HG03039 (cell line): ENCODE data around the gene KCNQ5.
"Not testable (repeated sequence)": the region's sequence is repeated elsewhere in the genome, so short reads cannot be mapped to it uniquely, and the experiment has no call there.

Experiments used
- ATAC-seq: cut with Tn5 transposase; IDR thresholded peaks from one replicate; pipeline ENCODE4 v1.9.1; 2021; ENCODE audit warnings: mild to moderate bottlenecking, moderate library complexity; ENCODE audit not compliant: unreplicated experiment

Gene KCNQ5

DNA sequence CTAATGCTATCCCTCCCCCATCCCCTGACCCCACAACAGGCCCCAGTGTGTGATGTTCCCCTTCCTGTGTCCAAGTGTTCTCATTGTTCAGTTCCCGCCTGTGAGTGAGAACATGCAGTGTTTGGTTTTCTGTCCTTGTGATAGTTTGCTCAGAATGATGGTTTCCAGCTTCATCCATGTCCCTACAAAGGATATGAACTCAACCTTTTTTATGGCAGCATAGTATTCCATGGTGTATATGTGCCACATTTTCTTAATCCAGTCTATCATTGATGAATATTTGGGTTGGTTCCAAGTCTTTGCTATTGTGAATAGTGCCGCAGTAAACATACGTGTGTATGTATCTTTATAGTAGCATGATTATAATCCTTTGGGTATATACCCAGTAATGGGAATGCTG lies 356.9 kb downstream of the KCNQ5 start:
- ATAC-seq: not testable (repeated sequence)

DNA sequence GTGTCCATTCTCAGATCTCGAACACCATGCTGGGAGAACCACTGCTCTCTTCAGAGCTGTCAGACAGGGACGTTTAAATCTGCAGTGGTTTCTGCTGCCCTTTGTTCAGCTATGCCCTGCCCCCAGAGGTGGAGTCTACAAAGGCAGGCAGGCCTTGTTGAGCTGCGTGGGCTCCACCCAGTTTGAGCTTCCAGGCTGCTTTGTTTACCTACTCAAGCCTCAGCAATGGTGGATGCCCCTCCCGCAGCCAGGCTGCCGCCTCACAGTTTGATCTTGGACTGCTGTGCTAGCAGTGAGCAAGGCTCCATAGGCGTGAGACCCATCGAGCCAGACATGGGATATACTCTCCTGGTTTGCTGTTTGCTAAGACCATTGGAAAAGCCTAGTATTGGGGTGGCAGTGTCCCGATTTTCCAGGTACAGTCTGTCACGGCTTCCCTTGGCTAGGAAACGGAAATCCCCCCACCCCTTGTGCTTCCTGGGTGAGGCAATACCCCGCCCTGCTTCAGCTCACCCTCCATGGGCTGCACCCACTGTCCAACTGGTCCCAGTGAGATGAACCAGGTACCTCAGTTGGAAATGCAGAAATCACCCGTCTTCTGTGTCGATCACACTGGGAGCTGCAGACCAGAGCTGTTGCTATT lies 362.4 kb downstream of the KCNQ5 start:
- ATAC-seq: not testable (repeated sequence)

DNA sequence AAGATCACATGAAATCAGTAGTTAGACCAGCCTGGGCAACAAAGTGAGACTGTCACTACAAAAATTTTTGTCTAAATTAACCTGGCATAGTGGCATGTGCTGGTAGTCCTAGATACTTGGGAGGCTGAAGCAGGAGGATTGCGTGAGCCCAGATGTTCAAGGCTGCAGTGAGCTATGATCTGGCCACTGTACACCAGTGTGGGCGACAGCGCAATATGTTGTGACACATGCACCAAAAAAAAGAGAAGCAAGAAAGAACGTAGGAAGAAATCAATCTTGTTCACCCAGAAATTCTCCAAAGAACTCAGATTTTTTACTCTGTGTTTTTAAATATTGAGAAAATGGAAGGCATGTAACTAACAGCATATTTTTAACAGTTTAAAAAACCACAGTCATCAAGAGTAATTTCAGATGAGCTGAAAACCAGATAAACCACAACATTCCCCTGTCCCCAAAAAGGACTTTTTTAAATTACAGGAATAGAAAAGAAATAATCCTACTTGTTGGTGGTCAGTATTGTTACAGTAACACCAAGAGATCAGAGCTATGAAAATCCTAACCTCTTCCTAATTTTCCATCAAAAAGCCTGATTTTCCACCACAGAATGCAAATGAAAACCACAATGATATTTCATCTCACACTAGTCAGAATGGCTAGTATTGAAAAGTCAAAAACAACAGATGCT lies 363.3 kb downstream of the KCNQ5 start:
- ATAC-seq: no peak

DNA sequence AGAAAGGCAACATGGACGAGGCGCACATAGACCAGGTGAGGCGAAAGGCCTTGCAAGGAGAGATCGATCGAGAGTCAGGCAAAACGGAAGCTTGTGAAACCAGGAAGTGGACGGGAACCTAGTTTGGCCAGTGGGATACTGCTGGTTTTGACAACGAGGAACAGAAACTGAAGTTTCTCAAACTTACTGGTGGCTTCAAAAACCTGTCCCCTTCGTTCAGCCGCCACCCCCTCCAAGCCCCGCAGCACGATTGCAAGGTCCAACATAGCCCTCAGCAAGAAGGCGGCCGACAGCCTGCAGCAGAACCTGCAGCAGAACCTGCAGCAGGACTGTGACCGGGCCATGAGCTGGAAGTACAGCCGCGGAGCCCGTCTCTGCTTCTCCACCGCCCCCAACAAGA lies 365.4 kb downstream of the KCNQ5 start:
- ATAC-seq: no peak

DNA sequence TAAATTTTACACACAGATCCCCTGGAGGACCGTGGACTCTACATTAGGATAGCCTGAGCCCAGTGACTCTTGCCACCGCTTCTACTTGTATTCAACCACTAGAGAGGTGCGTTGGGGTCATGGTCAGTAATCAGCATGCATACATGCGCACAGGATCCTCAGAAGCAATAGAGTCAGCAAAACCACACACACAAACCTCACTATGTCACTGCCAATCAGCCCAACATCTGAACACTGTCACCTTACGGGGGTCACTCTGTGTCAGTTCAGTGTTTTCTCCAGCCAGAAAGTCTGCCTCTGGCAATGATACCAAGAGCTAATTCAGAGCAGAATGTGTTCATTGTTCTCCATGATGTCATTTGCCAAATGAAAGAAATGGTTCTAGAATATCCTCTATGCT lies 378.1 kb downstream of the KCNQ5 start:
- ATAC-seq: no peak

DNA sequence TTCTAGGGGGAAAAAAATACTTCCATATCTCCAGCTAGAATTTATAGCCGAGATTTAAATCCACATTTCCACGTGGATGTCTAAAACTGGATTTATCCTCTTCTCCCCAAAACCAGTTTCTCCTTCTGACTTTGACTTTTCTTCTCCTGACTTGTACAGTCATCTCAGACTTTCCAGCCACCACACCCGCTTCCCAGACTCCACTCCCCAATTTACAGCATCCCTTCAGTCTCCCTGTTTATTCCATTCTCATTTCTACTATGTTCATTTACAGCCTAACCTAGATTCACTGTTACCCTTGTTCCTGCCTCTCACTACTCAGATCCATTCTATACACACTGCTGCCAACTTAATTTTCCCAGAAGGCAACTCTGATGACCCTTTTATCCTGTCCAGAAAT lies 378.6 kb downstream of the KCNQ5 start:
- no peak for ATAC-seq

DNA sequence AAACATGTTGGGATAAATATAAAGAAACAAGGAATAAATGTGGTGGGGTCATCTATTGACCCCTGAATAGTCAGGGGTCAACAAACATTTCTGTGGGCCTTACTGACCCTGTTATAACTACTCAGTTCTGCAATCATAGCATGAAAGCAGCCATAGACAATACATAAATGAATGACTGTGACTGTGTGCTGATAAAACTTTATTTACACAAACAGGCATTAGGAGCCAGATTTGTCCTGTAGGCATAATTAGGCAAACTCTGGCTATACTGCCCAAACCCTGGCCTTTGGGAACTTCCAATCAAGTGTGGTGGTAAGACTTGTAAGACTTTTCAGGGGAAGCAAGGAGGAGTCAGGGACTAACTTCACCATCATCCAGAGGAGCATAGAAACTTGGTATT lies 380.7 kb downstream of the KCNQ5 start:
- no peak for ATAC-seq

DNA sequence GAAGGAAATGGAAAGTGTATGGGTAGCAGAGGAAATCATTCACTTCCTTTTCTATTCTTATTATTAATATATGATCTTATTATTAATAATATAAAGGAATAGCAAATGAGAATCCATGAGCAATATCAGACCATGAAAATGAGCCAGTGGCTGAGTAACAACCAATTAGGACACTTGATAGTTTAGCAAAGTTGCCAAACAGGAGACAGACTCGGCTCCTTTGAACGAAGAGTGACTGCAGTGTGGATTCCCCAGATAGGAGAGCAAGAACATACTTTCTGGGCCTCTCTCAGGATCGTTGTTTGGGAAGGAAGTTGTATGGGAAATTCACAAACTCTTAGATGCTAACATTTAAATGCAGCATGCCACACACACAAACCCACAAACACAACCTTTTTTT lies 381.4 kb downstream of the KCNQ5 start:
- ATAC-seq: no peak

DNA sequence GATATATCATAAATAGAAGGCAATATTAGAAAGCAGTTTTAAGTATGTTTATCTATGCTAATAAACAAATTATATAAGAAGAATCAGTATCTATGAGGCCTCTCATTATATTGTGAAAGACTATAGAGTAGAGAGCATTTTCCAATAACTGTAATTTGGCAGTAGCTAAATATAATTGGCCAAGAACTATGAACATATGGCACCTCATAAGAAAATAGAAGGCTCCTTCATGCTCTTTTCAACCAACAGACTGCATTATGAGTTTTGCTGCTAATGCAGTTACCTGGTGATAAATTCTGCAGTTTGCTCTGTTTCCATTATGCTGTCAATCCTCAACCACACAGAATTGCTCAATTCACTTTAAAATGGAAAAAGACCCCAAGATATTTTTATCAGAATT lies 382.4 kb downstream of the KCNQ5 start:
- ATAC-seq: no peak

DNA sequence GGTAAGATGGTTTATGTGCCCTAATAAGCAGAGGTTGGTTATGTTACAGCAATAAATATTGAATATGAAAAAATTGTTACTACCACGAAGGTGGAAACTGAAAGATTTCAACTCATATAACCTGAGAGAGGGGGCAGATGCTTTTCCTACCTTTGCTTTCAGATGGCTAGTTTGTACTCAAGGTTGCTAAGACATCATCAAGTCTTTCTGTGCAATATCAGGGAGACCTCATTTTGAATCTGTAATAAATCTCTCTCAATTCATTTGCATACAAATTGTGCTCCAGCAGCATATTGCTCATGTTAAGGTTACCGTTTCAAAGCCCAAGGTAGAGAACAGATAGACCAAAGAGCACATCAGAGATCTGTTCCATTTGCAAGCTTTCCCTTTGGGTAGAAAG lies 383.0 kb downstream of the KCNQ5 start:
- ATAC-seq: no peak

DNA sequence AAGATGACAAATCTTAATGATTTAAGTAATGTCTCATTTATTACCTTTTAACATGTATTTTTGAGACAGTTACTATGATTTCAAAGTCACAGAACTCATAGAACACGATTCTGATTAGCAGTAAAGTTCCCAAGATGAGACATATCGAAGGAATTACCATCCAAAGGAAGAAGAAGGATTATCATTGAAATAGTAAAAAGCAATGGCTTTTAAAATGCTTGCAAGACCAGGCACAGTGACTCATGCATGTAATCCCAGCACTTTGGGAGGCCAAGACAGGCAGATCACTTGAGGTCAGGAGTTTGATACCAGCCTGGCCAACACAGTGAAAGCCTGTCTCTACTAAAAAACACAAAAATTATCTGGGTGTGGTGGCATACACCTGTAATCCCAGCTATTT lies 384.3 kb downstream of the KCNQ5 start:
- no peak for ATAC-seq

DNA sequence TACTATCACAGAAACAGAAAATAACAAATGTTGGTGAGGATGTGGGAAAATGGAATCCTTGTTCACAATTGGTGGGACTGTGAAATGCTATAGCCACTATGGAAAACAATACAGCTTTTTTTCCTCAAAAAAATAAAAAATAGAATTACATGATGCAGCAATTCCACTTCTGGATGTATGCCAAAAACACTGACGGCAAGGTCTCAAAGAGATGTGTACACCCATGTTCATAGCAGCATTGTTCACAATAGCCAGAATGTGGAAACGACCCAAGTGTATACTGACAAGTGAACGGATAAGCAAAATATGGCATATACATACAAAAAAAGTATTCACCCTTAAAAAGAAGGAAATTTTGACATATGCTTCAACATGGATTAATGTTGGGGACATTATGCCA lies 390.1 kb downstream of the KCNQ5 start:
- no peak for ATAC-seq

DNA sequence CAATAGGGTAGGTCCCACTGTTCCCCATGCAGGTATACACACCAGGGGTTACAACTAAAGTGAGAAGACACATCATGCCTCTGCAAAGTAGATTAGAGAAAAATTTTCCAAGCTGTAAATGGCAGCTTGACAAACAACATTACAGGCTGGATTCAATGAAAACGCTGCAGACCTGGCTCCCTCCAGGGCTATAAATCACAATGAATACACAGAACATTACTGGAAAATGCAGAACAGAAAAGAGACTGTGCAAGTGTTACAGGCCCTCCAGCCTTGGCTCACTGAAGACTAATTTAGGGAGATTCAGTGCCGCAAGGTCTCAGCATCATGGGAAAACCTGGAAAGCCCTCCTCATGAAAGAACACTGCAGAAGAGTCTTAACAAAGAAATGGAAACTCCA lies 395.6 kb downstream of the KCNQ5 start:
- no peak for ATAC-seq

DNA sequence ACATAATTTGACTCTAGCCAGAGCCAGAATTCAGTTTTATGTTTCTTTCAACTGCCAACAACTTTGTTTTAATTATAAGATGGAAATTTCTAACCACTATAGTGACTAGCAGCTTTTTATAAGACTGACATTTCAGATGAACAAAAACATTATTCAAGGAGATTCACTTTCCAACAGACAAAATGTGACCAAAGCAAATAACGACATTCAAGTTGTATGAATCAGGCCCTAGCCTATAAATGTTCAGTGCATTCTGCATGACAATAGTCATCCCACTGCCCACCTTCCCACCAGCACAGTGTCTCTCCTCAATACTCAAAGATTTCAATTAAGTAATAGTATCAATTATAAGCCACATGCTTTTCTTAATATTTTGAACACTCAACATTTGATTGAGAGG lies 402.7 kb downstream of the KCNQ5 start:
- no peak for ATAC-seq

DNA sequence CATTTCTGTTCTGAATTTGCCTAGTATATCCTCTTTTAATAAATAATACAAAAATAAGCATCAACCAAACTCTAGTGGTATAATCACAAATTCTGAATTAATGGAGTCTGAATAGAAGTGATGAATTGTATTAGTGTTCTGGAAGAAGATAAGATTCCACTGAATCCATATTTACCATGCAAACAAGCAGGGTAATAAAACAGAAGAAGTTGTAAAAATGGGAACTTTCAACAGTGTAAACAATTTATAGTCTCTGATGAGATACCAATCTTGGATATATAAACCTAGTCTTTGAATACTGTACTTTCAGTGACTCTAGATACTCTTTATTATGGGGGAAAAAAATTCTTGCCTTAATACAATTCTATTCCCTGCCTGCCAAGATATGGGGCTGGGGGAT lies 405.8 kb downstream of the KCNQ5 start:
- ATAC-seq: no peak

DNA sequence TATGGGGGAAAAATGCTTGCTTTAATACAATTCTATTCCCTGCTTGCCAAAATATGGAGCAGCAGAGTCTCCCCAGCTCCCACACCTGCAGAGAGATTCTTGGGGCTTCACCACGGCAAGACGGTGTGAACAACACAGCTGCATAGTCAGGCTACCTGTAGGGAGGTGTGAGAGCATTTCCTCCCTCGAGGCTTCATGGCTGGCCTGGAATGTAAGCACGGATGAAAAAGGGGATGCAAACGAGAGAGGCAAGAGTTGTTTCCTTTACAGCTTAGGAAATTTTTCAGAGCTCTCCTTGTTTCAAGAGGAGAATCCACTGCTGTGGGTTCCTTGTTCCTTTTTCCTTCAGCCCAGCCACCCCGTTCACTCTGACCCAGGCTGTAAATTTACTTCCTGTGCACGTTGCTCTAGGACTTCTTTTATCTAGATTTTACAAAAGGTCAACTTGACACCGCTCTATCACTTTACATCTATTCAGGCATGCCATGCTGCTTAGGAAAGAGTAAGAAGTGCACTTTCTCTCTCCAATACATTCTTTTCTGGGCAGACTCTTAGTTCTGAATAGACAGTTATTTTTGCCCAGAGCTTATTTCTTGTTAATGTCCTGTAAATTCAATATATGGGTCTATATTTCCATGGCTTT lies 406.4 kb downstream of the KCNQ5 start:
- ATAC-seq: no peak

DNA sequence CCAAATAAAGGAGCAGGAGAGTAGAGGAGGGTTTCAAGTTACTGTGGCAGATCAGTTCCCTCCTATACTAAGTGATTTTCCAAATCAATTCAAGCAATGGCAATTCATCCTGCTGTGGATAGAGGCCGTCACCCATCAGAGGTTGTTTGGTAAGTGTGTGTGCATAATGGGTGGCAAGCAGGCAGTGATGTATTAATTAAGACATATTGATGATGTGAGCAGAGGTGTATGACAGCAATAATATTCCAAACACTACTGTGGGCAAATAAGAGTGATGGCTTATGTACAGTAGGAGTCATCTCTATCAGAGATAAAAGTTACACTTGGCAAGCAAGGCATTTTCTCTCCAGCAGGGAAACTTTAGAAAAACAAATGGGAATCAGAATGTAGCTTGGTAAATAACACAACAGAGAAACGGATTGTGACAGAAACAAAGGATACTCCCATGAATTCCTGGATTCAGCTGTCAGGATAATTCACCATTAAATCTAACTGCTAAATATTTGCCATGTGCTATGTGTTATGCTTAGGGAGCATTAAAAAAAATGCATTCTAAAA lies 407.1 kb downstream of the KCNQ5 start:
- no peak for ATAC-seq

DNA sequence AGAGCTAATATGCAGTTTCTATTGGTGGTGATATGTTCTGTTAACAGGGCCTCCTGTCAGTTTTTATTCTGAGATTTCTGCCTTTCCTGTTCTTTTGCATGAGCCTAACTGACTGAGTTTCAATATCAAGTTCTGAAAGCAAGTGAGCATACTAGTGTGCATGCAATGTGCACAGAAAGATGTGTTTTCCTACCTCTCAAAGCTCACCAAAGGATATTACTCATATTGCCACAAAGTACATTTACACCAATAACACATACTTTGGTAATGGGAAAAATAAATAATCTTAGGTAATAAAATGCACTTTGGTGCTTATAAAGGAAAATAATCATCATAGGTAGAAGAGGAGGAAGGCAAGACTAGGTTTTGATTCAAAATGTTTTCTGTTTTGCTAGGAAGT lies 408.4 kb downstream of the KCNQ5 start:
- ATAC-seq: peak; percentile 73

DNA sequence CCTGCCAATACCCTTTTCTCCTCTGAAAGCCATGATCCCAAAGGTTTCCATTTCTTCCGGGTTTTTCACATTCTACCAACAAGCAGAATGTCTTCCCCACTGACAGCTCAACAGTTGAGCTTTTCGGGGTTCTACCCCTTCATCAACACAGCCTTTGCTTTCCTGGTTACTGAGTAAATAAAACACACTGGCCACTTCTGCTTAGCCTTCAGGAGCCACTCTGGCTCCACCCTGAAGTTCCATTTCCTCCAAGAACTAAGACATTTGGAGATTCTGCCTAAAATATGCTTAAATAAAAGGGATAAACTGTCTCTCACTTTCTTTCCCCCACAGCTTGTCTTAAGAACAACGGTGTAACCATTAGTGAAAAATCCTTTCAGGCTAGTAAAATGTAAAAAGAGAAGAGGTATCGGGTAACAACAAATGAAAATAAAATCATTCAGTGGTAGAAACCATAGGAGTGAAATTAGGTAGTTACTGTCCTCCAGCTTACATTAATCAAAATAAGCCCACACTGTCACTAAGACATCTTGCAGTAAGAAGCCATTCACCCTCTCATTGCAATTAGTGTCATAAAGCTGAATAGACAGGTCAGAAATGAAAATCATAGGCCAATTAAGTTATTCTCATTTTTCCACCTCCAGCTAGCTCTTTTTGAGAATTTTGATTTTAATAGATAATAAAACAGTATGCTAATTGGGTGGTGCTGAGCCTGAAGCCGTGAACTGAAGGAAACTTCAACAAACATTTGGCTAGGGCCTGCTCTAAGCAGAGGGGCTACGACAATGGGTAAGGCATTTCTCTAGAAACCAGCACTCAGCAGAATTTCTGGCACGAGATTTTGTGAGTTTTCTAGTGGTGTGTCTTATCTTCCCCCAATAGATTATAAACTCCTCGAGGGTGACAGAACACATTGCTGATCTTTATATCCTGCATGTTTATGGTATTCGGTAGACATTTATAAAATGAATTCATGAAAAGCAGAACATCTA lies 409.2 kb downstream of the KCNQ5 start:
- ATAC-seq: no peak

DNA sequence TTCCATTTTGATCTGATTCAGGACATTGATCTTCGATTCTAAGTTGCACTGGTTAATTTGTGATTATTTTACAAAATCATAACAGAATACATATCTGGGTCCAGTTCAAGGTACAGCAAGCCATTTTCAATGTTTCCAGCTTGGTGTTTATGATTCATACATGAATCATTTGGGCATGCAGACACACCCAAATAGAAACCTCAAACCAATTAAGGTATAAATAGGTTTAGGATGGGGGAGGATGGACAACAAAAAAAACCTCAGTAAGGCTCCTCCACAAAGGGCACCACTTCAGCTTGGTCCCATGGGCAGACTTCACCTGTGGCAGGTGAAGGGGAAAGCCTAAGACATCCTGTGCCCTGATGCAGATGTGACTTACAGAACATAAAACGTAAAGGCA lies 410.7 kb downstream of the KCNQ5 start:
- ATAC-seq: no peak

DNA sequence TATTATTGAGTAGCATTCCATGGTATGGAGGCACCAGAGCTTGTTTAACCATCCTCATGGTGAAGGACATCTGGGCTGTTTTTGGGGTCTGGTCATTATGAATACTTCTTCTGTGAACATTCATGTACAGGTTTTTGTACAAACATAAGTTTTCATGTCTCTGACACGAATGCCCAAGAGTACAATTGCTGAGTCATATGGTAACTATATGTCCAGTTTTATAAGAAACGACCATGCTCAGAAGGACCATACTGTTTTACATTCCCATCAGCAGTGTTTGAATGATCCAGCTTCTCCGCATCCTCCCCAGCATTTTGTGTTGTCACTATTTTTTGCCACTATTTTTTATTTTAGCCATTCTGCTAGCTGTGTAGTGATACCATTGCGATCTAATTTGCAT lies 414.8 kb downstream of the KCNQ5 start:
- ATAC-seq: no peak
